Adrenal gland (tissue), 5 donors: ENCODE measurements around the gene TTC3.
"Not testable (repeated sequence)": the region's sequence is repeated elsewhere in the genome, so short reads cannot be mapped to it uniquely, and the experiment has no call there.

Experiments
- CTCF ChIP-seq, 6 experiments: fragments of 450-650 bp in 4 of 6; fragments of 200-600 bp in 2 of 6; sonication (generic) in 1 of 6; IDR thresholded peaks; 1 replicate in 5 of 6; 2 replicates in 1 of 6; pipeline versions ENCODE4 v1.5.1 to v1.8.0; 2016 to 2021; ENCODE audit warnings: antibody characterized with exemption in 6 of 6, mild to moderate bottlenecking in 2 of 6, moderate library complexity in 1 of 6
- POLR2A ChIP-seq, 2 donors: fragments of 450-650 bp; IDR thresholded peaks; one replicate each; pipeline ENCODE4 v1.6.1; 2017; ENCODE audit warnings: antibody characterized with exemption in 2 of 2, mild to moderate bottlenecking in 2 of 2, moderate library complexity in 1 of 2
- donor health status: DM: no; HTN: no; CAD: no.

GRCh38 chr21:37116459-37116858 is 43.4 kb downstream of the TTC3 start:
- not testable (repeated sequence) for TF ChIP-seq CTCF, POLR2A (IDR thresholded peaks at IDR 0.05)
